HG03342 (cell line): ENCODE results near the gene EPB41L4B.
"Not testable (repeated sequence)": the region's sequence is repeated elsewhere in the genome, so short reads cannot be mapped to it uniquely, and the experiment has no call there.

Experiments used
- ATAC-seq: cut with Tn5 transposase; IDR thresholded peaks from one replicate; pipeline ENCODE4 v1.9.1; 2021; ENCODE audit warnings: mild to moderate bottlenecking, moderate library complexity; ENCODE audit not compliant: unreplicated experiment

Gene EPB41L4B

DNA sequence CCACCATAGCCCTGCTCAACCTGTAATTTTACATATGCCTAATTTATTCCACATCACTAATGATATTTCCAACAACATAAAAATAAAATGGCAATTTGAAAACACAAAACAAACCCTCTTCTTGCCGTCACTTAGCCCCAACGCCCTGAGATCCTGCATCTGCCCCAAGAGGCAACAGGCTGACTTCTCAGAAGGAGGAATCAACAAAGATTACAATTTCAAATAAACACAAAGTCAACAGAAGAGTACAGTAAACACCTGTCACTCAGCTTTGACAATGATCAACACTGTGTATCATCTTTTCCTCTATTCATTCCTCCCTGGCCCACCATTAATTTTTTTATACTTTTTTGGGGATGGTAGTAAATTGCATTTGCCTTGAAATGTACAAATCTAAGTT, 19.8 kb downstream of the EPB41L4B start:
- ATAC-seq = no peak

GRCh38 chr9:109299891-109300290, 21.0 kb downstream of the EPB41L4B start:
- ATAC-seq = no peak

- ATAC-seq = no peak
Measured at GRCh38 chr9:109297899-109298298, 23.0 kb downstream of the EPB41L4B start.

DNA sequence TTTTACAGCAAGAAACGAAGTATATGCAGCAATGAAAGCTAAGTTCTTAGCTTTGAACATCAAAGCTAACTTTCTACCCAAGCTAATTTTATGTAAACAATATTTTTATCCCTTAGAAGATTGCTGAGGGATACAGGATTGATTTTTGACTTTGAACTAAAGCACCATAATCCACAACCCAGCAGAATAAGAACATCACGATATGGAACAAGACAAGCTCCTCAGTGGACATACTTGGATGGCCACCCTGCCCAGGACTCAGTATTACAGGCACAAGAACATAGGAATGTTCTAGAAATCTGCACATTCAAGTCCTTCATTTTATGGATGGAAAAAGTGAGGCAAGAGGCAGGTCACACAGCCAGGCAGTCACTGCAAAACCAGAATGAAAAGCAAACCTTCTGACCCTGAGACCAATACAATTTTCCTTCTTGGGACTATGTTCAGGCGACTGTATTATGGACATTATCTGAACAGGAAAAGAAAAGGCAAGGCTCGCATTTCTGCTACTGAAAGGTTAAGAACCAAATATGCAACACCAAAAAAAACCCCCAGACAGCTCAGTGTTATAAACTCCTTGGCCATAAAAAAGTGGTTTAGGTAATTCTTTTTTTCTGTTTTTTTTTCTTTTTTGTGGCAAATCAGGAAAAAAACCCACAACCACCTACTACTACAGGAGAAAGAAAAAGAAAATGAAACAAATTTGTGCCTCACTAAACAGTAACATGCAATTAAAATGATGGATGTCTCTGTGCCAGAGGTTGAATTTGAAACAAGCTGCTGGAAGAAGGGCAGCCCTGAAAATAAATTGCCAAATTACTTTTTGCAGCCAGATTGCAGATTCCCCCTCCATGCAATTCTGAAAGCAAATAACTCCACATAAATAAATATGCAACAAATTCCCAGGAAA, 25.4 kb downstream of the EPB41L4B start:
- no peak for ATAC-seq

DNA sequence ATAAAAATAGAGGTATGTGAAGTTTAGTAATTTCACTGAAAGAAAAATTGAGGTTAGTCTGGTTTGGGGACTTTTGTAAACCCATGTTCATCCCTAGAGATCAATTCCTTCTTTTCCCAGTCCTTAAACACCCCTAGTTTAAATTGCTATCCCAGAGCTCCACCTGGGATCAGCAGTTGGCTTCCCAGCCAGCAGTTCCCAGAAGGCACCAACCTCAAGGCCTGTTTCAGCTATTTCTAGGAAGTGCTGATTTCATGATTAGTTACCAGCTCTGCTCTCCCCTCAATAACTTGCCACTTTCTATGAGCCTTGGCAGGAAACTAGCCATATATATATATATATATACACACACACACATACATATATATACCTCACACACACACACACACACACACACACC, 30.5 kb downstream of the EPB41L4B start:
- ATAC-seq = no peak

- ATAC-seq = no peak
Measured at GRCh38 chr9:109289931-109290330, 30.9 kb downstream of the EPB41L4B start.

GRCh38 chr9:109289186-109289585, 31.7 kb downstream of the EPB41L4B start:
- ATAC-seq = no peak

- no peak for ATAC-seq
Measured at GRCh38 chr9:109286981-109287380, 33.9 kb downstream of the EPB41L4B start.

DNA sequence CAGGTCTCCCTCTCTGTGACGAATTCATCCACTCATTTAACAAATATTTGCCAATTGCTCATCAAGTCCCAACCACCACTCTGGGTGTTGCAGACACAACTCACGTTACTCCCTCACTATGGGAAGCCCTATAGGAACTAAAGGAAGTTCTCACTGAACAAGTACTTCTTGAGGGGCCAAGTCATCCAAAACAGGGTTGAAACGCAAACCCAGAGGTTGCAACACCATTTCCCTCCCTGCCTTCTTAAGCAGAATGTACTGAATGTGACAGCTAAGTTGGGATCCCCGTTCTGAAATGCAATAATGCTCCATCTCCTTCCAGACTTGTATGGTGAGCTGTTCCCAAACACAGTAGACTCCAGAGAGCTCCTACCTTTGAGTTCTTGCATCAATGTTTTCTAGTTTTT, 34.3 kb downstream of the EPB41L4B start:
- no peak for ATAC-seq

- not testable (repeated sequence) for ATAC-seq
Measured at GRCh38 chr9:109283672-109284071, 37.2 kb downstream of the EPB41L4B start.

DNA sequence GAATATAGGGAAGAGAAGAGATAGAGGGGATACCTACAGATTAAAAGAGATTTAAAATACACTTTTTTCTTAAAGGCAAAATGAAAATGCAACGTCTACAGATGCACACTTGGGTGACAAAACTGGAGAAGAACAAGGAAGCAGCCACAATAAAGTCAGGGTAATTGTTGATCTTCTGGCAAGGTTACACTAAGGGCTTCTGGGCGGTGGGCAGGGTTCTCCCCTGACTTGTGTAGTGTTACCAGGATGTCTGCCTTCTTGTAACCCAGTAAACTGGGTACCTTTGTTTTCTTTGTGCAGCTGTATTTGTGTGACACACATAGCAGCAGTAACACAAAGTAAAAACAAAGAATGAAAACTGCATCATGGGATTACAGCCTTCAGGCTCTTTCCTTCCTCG, 37.8 kb downstream of the EPB41L4B start:
- ATAC-seq = no peak

DNA sequence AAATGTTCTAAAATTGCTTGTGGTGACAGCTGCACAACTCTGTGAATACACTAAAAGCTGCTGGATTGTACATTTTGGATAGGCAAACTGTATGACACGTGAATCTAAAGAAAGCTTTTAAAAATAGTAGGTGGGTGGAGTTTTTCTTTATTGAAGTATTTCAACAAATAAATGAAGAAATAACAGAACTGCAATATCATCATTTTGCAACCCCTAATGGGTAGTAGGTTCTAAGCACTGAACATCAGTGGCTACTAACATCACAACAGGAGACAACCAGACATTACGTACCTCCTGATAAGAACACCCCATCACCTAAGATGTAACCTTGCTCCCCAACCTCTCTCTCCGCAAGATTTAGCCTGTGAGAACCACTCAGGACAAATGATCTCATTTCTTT, 38.6 kb downstream of the EPB41L4B start:
- no peak for ATAC-seq

DNA sequence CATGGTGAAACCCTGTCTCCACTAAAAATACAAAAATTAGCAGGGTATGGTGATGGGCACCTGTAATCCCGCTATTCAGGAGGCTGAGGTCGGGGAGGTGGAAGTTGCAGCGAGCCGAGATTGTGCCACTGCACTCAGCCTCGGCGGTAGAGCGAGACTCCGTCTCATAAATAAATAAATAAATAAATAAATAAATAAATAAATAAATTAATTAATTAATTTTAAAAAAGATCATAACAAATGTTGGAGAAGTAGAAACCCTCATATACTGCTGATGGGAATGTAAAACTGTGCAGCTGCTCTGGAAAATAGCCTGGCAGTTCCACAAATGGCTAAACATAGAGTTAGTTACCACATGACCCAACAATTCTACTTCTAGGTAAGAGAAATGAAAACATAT, 39.3 kb downstream of the EPB41L4B start:
- no peak for ATAC-seq

DNA sequence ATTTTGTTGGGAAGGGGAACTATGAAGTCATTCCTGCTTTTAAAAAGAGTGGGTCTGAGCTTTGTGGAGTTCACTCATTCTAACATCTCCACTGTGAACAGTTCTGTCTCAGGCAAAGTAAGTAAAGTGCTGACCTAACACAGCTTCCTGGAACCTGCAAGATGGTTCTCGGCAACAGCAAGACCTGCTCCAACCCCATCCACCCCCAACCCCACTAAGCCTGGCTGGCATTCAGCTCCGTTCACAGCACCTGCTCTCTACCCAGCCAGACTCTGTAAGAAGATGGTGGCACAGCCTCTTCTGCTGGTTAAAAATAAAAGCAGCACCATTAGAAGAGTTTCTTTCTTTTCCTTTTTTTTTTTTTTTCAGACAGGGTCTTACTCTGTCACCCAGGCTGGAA, 42.0 kb downstream of the EPB41L4B start:
- ATAC-seq = no peak

GRCh38 chr9:109278216-109278615, 42.6 kb downstream of the EPB41L4B start:
- no peak for ATAC-seq

DNA sequence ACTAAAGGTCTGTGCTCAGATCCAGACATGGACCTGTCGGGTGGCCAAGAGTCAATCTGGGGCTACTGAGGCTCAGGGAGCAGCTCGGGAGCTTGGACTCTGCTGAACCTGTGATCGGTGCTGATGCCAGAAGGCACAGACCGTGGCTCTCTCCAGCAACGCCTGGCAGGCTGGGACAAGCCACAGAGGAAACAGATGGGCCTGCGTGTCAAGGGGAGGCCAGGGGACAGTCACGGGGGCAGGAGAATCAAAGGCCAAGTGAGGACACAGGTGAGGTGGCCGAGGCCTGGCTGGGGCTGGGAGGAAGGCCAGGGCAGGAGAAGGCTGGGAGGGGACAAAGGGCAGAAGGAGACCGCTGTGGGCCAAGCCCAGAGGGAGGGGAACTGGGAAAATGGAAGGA, 43.4 kb downstream of the EPB41L4B start:
- ATAC-seq = no peak

GRCh38 chr9:109276469-109277440, 44.1 kb downstream of the EPB41L4B start:
- no peak for ATAC-seq

DNA sequence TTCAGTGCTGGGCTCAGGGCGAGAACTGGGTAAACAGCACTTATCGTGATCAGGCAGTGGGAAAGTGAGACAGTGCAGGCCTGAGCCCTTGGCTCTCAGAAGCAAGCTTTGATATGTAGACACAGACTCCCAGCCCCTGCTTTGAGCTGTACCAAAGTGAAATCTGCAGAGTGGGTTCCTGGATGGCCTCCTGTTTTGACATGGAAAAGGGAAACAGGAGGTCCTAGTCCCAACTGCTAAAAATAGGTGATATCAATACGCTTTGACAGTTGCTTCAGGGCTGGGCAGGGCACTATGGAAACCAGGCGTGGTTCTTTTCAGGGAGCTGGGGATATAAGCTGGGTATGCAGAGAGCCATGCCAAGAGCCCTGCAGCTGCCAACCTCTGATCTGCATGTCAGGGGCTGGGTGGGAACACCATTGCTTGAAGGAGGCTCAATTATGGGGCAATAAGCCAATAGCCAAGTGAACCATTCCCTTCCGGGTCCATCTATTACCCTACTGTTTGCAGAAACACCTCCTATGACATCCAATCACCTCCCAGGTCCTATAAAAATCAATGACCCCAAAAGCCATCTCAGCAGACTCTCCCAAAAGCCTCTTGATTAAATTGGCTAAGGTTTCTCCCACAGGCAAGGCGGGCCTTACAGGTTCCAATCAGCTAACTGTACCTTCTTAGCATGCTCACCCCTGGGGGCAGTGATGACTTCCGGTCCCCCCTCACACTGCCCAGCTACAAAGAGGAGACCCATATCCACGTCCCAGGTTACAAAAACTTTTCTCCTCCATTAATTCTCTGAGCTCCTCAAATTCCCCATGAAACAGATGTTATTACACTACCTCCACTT, 45.8 kb downstream of the EPB41L4B start:
- no peak for ATAC-seq

- ATAC-seq = no peak
Measured at GRCh38 chr9:109273869-109274268, 47.0 kb downstream of the EPB41L4B start.

GRCh38 chr9:109272745-109273144, 48.1 kb downstream of the EPB41L4B start:
- ATAC-seq = no peak

GRCh38 chr9:109272045-109272444, 48.8 kb downstream of the EPB41L4B start:
- ATAC-seq = no peak
